Endometrial microvascular endothelial cells (primary cell): ENCODE measurements around the gene TSGA10IP. TPM values are rescaled to one million over a fixed set of nuclear protein-coding genes. Genes with fewer than 3 reads are reported as not detected.

ENCODE experiments used
- in situ Hi-C: cut with HindIII; loops from 2 replicates; pipeline ENCODE4 v1.10.0; 2017; ENCODE audit warnings: low sequenced_read_pairs, low pct_unique_long_range_greater_than_20kb; ENCODE audit errors: inconsistent ontology term
- total RNA-seq: library from RNA; depleted of rRNA; stranded (reverse); fragments of >200 nt; gene quantifications from one replicate; pipeline ENCODE4 v1.2.3, GENCODE V29; 2015; ENCODE audit errors: inconsistent ontology term

Gene TSGA10IP
- not detected for total RNA-seq

DNA sequence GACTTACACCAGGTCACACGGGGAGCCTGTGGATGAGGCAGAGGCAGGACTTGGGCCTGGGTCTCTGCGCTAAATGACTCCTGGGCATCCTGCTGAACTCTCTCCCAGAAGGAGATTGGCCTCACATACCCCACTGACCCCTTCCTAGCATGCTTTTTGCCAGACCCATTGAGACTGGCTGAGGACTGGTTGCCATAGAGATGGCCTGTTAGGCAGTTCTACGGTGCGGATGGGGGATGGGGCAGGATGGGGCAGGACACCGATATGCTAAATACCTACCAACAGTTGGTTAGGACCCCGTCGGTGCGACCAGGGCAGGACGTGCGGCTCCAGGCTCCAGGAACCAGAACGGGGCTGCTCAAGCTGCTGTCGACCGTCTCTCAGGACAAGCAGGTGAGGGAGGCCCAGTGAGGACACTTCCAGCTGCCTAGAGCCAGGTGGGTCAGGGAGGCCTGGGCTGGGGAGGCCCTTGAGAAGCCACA, at the start of gene TSGA10IP:
TSS of gene TSGA10IP (plus strand) at position 51 of the 482 bp plus-strand sequence. CDS start at position 247, 196 bp downstream.
- in situ Hi-C loops = no loop called here

GRCh38 chr11:65895482-65895981, 49.7 kb upstream of the TSGA10IP start:
- in situ Hi-C loops = no loop called here

DNA sequence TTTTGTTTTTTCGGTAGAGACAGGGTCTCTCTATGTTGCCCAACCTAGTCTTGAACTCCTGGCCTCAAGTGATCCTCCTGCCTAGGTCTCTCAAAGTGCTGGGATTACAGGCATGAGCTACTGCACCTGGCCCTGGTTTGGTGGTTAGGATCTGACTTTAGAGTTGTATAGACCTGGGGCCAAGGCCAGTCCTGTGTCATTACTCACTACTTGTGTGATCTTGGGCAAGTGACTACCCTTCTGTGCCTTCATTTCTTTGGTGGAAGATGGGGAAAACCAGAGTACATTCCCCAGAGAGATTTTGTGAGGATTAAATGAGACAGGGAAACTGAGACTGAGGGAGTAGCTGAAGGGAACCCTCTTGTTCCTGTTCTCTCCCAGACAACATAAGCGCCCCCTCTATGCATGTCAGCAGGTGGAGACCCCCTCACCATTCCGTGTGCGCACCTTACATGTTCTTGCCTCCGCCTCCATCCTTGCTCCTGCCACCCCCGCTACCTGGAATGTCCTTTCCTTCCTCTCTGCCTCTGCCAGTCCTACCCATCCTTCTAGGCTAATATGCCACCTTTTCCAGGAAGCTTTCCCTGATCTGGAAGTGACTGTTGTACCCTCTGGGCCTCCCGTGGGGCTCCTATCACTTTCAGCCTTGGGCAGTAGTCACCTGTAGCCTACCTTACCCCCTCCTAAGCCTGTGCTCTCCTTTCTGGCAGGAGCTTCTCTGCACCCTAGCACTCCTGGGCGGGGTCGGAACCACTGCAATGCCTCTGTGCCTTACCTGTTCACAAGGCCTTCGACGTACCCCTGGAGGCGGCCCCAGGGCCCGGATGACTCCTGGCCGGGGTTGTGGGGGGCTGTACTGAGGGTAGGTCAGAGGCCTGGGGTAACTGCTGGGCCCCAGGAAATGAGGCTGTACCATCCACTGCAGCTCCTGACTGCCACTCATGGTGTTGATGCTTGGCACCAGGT, 49.0 kb upstream of the TSGA10IP start:
- in situ Hi-C loops = no loop called here

DNA sequence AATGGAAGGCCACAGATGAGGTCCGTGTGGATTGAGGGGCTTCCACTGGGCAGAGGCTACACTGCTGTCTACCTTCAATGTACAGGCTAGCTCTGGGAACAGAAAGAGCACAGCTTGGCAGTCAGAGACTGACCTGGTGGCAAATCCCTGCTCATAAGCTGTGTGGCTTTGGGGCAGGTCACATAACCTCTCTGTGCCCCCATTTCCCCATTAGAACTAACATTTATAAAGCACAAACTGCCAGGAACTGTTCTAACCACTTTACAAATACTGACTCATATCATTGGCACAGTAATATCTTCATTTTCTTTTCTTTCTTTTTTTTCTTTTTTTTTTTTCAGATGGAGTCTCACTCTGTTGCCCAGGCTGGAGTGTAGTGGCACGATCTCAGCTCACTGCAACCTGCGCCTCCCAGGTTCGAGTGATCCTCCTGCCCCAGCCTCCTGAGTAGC, 48.2 kb upstream of the TSGA10IP start:
- in situ Hi-C loops = no loop called here

DNA sequence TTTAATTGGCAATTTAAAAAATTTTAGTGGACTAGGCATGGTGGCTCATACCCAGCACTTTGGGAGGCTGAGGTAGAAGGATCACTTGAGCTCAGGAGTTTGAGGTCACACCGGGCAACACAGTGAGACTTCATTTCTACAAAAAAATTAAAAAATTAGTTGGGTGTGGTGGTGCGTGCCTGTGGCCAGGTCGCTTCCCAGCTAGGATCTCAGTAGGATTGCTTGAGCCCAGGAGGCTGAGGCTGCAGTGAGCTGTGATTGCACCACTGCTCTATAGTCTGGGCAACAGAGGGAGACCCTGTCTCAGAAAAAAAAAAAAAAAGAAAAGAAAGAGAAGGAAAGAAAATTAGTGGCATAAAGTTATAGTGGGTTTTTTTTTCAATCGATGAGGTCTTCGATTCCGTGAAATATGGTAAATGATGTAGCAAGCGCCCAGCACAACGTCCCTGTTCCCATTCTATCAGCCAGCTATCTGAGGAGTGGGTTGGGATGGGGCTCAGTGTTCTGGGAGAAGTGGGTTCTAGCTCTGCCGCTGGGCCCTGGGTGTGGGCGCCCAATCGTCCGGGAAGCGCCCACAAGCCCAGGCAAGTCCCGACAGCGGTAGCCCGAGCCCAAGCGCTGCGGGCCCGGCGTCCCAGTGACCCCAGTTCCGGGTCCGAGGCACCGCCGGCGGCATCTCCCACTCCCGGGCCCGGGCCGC, 46.5 kb upstream of the TSGA10IP start:
- in situ Hi-C loops = no loop called here

GRCh38 chr11:65899356-65900124, 45.7 kb upstream of the TSGA10IP start:
- in situ Hi-C loops = no loop called here

DNA sequence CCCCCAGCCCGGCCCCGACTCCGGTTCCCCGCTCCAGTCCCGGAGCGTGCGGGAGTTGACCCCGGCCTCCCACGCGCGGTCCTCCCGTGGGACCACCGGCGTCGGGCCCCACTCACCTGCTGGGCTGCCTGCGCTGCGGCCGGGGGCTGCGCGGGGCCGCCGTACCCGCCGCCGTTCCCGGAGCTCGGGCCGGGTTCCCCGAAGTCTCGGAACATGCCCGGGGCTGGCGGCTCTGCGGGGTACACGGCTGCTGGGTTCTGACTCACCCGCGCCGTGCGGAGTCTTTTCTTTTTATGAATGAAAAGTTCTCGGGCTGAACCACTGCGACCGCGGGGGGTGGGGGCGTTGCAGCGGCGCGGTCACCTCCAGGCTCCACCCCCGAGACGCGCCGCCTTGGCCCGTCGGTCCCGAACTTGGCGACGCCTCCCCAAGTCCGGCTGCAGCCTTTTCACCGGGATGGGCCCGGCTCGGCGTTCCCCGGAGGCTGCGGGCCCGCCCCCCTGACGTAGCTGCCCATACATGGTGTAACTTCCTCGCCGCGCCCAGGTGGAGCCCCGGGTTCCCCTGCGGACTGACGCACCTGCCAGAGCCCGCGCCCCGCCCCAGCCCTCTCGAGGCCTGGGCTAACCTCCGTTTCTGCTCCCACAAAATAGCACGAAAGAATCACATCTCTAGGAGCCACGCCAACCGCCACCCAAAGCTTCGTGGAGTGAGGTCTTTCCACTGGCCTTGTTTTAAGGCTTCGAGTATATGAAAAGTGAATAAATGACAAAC, 45.0 kb upstream of the TSGA10IP start, which contains the start of gene FOSL1:
TSS of gene FOSL1 (minus strand) at position 264 of the 774 bp plus-strand sequence. CDS start at position 215, 49 bp downstream.
- in situ Hi-C loops = no loop called here

GRCh38 chr11:65900899-65901180, 44.4 kb upstream of the TSGA10IP start:
- in situ Hi-C loops = no loop called here

DNA sequence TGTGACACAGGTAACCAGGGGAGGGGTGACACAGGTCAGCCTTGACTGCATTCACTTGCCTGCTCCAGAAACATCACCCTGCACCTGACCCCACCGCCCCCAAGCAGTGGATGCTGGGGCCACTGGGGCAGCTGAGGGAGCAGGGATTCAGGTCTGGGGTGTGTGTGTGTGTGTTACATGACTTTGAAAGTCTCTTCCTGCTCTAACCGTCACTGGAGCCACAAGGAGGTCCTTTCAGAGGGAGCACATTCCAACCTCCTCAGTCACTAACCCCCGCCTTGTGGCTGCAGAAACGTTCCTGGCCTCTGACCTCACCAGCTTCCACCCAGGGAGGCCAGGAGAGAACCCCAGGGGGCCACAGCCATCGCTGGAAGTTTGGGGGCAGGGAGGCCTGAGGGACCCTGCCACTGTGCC, 42.2 kb upstream of the TSGA10IP start:
- in situ Hi-C loops = no loop called here

DNA sequence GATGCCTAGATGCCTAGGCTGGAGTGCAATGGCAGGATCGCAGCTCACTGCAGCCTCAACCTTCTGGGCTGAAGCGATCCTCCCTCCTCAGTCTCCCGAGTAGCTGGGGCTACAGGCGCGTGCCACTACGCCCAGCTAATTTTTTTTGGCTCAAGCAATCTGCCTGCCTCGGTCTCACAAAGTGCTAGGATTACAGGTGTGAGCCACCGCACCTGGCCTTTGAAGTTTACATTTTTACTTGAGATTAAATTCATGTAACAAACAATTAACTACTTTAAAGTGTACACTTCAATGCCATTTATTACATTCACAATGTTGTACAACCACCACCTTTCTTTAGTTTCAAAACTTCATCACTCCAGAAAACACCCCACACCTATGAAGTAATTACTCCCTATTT, 41.6 kb upstream of the TSGA10IP start:
- in situ Hi-C loops = no loop called here

DNA sequence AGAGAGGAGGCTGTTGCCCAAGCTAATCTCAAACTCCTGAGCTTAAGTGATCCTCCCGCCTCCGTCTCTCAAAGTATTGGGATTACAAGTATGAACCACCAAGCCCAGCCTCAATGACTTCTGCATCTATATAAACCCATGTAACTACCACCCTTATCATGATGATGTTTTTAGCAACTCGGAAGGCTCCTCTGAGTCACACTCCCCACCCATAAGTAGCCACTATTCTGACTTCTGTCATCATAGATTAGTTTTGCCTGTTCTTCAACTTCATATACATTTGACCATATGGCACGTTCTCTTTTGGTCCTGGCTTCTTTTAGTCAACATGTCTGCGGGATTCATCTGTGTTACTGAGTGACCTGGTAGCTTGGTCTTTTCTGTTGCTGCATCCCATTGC, 38.7 kb upstream of the TSGA10IP start:
- in situ Hi-C loops = no loop called here

- in situ Hi-C loops = no loop called here
These were observed 37.4 kb upstream of the TSGA10IP start for GRCh38 chr11:65907878-65908277.

DNA sequence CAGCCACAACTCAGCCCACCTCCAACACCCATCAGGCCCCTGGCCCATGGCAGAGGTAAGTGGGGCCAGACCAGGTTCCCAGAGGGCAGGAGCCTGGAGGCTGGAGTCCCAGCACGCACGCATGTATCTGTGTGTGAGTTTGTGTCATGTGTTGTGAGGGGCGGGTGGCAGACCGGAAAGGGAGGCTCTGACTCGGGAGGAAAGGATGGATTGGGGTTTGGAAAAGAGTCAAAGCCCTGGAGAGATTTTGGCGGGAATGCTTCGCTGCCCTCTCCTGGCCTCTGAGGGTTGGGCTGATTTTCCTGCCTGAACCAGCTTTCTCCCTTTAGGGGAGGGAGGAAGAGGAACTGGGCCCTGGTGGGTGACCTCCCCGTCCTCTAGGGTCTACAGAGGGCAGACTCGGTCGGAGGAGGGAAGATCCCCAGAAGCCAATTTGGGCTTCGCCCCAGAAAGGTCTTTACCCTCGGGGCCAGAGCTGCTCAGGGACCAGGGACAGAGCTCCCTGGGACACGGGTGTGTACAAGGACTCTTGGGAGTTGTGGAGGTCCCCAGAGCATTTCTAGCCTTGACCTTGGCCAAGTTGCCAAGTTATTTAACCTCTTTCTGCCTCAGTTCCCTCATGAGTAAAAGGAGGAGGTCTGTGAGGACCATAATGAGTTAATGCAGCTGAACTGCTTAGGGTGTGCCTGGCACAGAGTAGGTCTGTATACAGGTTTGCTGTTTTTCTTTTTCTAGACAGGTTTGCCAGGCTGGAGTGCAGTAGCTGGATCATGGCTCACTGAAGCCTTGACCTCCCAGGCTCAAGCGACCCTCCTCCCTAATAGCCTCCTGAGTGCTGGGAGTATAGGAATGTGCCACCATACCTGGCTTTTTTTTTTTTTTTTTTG, 33.4 kb upstream of the TSGA10IP start:
- in situ Hi-C loops = no loop called here

- in situ Hi-C loops = no loop called here
These were observed 32.4 kb upstream of the TSGA10IP start for GRCh38 chr11:65912845-65913244.

DNA sequence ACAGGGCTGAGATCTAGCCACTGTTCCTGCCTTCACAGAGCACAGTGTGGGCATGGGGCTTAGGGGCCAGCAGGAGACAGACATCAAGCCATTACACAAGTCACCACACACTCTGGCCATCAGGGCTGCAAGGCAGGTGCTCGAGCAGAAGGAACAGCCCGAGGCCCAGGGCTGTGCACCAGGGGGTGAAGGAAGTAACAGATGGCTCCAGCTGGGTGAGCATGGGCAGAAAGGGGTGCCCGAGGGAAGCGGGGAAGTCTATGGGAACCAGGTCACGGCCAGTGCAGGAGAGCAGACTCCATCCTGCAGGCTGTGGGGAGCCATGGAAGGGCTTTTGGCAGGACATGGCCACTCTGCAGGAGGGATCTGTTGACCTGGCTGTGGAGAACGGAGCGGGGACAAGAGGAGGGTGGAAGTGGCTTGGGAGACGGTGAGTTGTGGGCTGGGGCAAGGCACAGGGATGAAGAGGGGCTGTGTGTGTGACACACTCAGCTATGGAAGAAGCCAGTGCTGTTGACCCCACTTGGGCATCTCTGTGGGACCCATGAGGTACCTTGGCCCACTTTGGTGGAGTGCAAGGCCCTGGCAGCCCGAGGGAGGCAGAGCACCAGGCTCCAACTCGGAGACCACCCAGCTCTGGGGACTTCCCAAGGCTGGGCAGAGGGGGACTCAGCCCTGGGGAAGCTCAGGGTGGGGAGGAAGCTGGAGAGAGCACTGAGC, 30.0 kb upstream of the TSGA10IP start:
- in situ Hi-C loops = no loop called here

DNA sequence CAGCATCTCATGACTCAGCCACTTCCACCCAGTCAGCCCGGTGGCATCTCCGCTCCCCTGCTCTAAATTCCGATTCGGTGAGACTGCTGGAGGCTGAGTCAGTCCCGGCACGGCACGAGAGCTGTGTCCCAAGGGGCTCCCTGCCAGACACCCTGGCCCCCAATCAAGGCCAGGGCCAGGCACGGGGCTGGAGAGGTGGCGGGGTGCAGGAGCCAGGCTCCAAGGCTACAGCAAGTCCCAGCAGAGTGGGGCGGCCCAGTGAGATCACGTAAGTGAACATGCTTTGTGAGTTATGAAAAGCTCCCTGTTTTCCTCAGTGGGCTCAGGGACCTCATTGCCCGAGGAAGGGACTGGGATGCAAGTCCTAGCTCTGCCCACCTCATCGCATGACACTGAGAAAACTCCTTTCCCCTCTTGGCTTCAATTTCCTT, 29.4 kb upstream of the TSGA10IP start:
- in situ Hi-C loops = no loop called here

DNA sequence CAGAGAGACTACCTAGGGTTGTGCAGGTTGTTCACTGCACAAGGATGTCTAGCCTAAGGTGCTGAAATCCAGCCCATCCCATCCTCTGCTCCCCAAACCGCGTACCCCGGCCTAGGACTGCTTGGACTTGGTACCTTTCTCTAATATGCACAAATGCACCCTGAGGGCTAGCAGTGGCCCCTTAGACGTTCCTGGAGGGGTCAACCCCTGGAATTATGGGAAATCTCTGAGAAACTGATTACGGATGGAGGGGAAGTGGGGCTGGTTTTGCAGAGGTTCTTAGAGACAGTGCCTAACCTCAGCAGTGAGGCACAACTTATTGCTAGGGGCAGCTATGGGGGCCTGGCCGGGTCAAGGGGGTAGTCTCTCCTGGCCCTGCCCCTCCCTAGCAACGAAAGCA, 28.9 kb upstream of the TSGA10IP start:
- in situ Hi-C loops = no loop called here
